B cell (primary cell): ENCODE data around the gene SLC30A3.

ENCODE experiments used
- EZH2 ChIP-seq: IDR thresholded peaks from 2 replicates; pipeline ENCODE4 v1.6.1; 2012; ENCODE audit warnings: borderline replicate concordance, low read depth, mild to moderate bottlenecking, moderate library complexity, low read length; ENCODE audit not compliant: insufficient read depth, poor library complexity, severe bottlenecking
- TF ChIP-seq, protein P1 (sequence below): fragments of 200-600 bp; IDR thresholded peaks from one replicate; pipeline ENCODE4 v1.8.0; 2022; ENCODE audit warnings: antibody characterized with exemption, mild to moderate bottlenecking

DNA sequence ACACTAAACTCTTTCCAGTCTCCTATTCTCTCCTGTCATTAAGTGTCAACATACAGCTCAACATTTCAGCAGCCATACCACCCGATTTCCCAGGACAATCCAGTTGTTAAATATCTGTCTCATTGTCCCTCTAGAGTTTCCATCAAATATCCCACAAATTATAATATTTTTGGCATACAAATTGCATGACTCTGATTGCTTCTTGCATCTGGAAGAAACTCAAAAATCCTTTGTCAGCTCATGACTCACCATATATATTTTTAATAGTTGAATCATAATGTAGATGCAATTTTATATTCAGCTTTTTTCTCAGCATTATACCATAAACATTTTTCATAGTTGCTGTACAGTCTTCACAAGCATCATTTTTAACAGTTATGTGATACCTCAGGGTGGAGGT is 7.2 kb downstream of the SLC30A3 start:
- TF ChIP-seq EZH2: no peak
- TF ChIP-seq, protein P1, sequence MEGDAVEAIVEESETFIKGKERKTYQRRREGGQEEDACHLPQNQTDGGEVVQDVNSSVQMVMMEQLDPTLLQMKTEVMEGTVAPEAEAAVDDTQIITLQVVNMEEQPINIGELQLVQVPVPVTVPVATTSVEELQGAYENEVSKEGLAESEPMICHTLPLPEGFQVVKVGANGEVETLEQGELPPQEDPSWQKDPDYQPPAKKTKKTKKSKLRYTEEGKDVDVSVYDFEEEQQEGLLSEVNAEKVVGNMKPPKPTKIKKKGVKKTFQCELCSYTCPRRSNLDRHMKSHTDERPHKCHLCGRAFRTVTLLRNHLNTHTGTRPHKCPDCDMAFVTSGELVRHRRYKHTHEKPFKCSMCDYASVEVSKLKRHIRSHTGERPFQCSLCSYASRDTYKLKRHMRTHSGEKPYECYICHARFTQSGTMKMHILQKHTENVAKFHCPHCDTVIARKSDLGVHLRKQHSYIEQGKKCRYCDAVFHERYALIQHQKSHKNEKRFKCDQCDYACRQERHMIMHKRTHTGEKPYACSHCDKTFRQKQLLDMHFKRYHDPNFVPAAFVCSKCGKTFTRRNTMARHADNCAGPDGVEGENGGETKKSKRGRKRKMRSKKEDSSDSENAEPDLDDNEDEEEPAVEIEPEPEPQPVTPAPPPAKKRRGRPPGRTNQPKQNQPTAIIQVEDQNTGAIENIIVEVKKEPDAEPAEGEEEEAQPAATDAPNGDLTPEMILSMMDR: no peak
